Liver (tissue), 9 donors: ENCODE data around the gene UBASH3B. TPM values are rescaled to one million over a fixed set of nuclear protein-coding genes. Genes with fewer than 3 reads are reported as not detected.

ENCODE experiments used
- DNase-seq: peaks from one replicate; pipeline ENCODE4 v3.0.0-alpha.2; 2017; ENCODE audit warnings: low spot score
- H3K27ac ChIP-seq, 2 donors: one replicate each; pipeline ENCODE4 v1.7.0; 2013; ENCODE audit warnings: inconsistent platforms in 2 of 2, low read length in 2 of 2, control low read depth in 1 of 2, low read depth in 1 of 2, mild to moderate bottlenecking in 1 of 2
- H3K27me3 ChIP-seq, 4 donors: one replicate each; pipeline versions ENCODE4 v1.6.1 to v1.7.0; 2013; ENCODE audit warnings: low read length in 3 of 4, inconsistent platforms in 1 of 4, mild to moderate bottlenecking in 1 of 4, moderate library complexity in 1 of 4; ENCODE audit not compliant: control insufficient read depth in 4 of 4, insufficient read depth in 4 of 4
- H3K36me3 ChIP-seq, 4 donors: one replicate each; pipeline versions ENCODE4 v1.6.1 to v1.7.0; 2013; ENCODE audit warnings: low read length in 3 of 4, mild to moderate bottlenecking in 3 of 4, low read depth in 1 of 4, moderate library complexity in 1 of 4; ENCODE audit not compliant: control insufficient read depth in 4 of 4, insufficient read depth in 3 of 4
- H3K4me1 ChIP-seq, 4 donors: one replicate each; pipeline versions ENCODE4 v1.6.1 to v1.7.0; 2013; ENCODE audit warnings: low read length in 3 of 4, mild to moderate bottlenecking in 3 of 4, moderate library complexity in 1 of 4; ENCODE audit not compliant: control insufficient read depth in 4 of 4, insufficient read depth in 4 of 4
- H3K4me3 ChIP-seq, 3 donors: one replicate each; pipeline versions ENCODE4 v1.6.1 to v1.7.0; 2013; ENCODE audit warnings: low read length in 3 of 3, control low read depth in 1 of 3, low read depth in 1 of 3, mild to moderate bottlenecking in 1 of 3
- H3K9ac ChIP-seq, 2 donors: one replicate each; pipeline ENCODE4 v1.7.0; 2013; ENCODE audit warnings: low read length in 2 of 2, mild to moderate bottlenecking in 2 of 2, moderate library complexity in 2 of 2, control low read depth in 1 of 2, low read depth in 1 of 2
- H3K9me3 ChIP-seq, 4 donors: one replicate each; pipeline versions ENCODE4 v1.6.1 to v1.7.0; 2013; ENCODE audit warnings: low read length in 3 of 4; ENCODE audit not compliant: control insufficient read depth in 4 of 4
- EGR1 ChIP-seq, 2 donors: IDR thresholded peaks; 2 replicates each; pipeline ENCODE4 v1.6.1; 2016 to 2018; ENCODE audit warnings: antibody characterized with exemption in 2 of 2, low read depth in 2 of 2
- FOXA1 ChIP-seq: IDR thresholded peaks from 2 replicates; pipeline ENCODE4 v1.6.1; 2016; ENCODE audit warnings: antibody characterized with exemption
- FOXA2 ChIP-seq: IDR thresholded peaks from 2 replicates; pipeline ENCODE4 v1.6.1; 2016; ENCODE audit warnings: antibody characterized with exemption
- GABPA ChIP-seq, 2 donors: IDR thresholded peaks in 1 of 2; conservative IDR thresholded peaks in 1 of 2; 2 replicates each; pipeline ENCODE4 v1.6.1; 2016; ENCODE audit warnings: antibody characterized with exemption in 2 of 2, mild to moderate bottlenecking in 1 of 2, moderate library complexity in 1 of 2
- HNF4G ChIP-seq: IDR thresholded peaks from 2 replicates; pipeline ENCODE4 v1.6.1; 2016; ENCODE audit warnings: antibody characterized with exemption
- JUND ChIP-seq, 2 donors: IDR thresholded peaks; 2 replicates each; pipeline ENCODE4 v1.6.1; 2016; ENCODE audit warnings: antibody characterized with exemption in 2 of 2
- RAD21 ChIP-seq, 2 donors: IDR thresholded peaks; 2 replicates each; pipeline ENCODE4 v1.6.1; 2016; ENCODE audit warnings: antibody characterized with exemption in 2 of 2, mild to moderate bottlenecking in 2 of 2
- RXRA ChIP-seq, 2 donors: IDR thresholded peaks; 2 replicates each; pipeline ENCODE4 v1.6.1; 2017 to 2018; ENCODE audit warnings: antibody characterized with exemption in 2 of 2, mild to moderate bottlenecking in 1 of 2
- SP1 ChIP-seq: IDR thresholded peaks from 2 replicates; pipeline ENCODE4 v1.6.1; 2018; ENCODE audit warnings: antibody characterized with exemption, mild to moderate bottlenecking
- TAF1 ChIP-seq: conservative IDR thresholded peaks from 2 replicates; pipeline ENCODE4 v1.6.1; 2016; ENCODE audit warnings: antibody characterized with exemption, mild to moderate bottlenecking
- YY1 ChIP-seq: IDR thresholded peaks from 2 replicates; pipeline ENCODE4 v1.6.1; 2016; ENCODE audit warnings: antibody characterized with exemption, mild to moderate bottlenecking
- whole genome bisulfite sequencing: extraction: QIAGEN DNeasy Blood & Tissue Kit; methylation state at CpG from one replicate; pipeline ENCODE4 v1.1.7; 2013; 5-methylcytosine and 5-hydroxymethylcytosine counted together
- polyA plus RNA-seq, 2 donors: library from polyadenylated mRNA; stranded (reverse) in 1 of 2; unstranded in 1 of 2; fragments of 200-250 nt in 1 of 2; fragments of >200 nt in 1 of 2; fragmentation: Nextera tagmentation in 1 of 2; extraction: Ambion mirVana in 1 of 2; gene quantifications; one replicate each; pipeline versions ENCODE4 v1.2.1 to v1.2.3, GENCODE V29; 2013 to 2015
- total RNA-seq, 2 donors: library from RNA; depleted of rRNA; stranded (reverse); fragments of >200 nt; gene quantifications; one replicate each; pipeline ENCODE4 v1.2.3, GENCODE V29; 2014
- TF ChIP-seq, protein P1 (sequence below): IDR thresholded peaks from 2 replicates; pipeline ENCODE4 v1.6.1; 2016; ENCODE audit warnings: antibody characterized with exemption, mild to moderate bottlenecking
- TF ChIP-seq, protein P2 (sequence below): fragments of 150-350 bp; IDR thresholded peaks from 2 replicates; pipeline ENCODE4 v1.5.1; 2017; ENCODE audit warnings: improper control_type of control experiment, low read depth, low read length; ENCODE audit not compliant: missing input control
- TF ChIP-seq, protein P3 (sequence below): IDR thresholded peaks from 2 replicates; pipeline ENCODE4 v1.6.1; 2016; ENCODE audit warnings: antibody characterized with exemption
- TF ChIP-seq, protein P4 (sequence below): IDR thresholded peaks from 2 replicates; pipeline ENCODE4 v1.6.1; 2016; ENCODE audit warnings: antibody characterized with exemption
- TF ChIP-seq, protein P5 (sequence below): IDR thresholded peaks from 2 replicates; pipeline ENCODE4 v1.6.1; 2016; ENCODE audit warnings: antibody characterized with exemption
- donor health status: healthy.
- donor health status: healthy.
- donor health status: healthy.
- donor health status: healthy.
- donor health status: healthy.

The UBASH3B gene
- total and polyA plus RNA-seq, 4 donors: 0.48 to 5.5 (median 2.5) TPM

DNA sequence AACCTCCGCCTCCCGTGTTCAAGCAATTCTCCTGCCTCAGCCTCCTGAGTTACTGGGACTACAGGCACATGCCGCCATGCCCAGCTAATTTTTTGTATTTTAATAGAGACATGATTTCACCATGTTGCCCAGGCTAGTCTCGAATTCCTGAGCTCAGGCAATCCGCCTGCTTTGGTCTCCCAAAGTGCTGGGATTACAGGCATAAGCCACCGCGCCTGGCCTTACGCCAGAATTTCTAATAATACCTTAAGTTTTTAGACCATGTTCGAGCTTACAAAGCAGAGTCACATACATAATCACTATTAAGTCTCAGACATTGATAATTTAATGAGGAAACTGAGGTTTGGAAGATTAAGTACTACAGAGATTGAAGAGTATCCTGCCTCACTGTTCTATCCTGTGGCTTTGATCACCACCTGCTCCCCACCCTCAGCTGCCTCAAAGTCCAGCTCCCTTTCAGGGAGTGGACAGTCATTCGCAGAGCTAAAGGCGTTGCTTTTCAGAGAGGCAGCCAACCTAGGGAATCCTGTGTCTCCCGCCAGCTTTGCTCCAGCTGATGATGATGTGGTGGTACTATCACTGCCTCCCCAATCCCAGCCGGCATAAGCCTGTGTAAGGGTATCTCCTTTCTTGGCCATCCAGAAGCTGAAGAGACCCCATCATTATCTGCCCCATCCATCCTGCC is 7.7 kb downstream of the UBASH3B start:
- no peaks in the 10 kb centered on the region for H3K36me3 ChIP-seq
- peaks cover 0 to 3% (median 0%) of the 10 kb centered on the region in 4 donors for H3K4me1 ChIP-seq
- no peaks in the 10 kb centered on the region for H3K9me3 ChIP-seq
- H3K4me3 ChIP-seq: no peak overlapping the region
- 92% methylated on average over 13 of the region's 13 CpGs for WGBS
- H3K27ac ChIP-seq: no peak overlapping the region
- no peaks in the 10 kb centered on the region for H3K27me3 ChIP-seq
- no peak overlapping the region for H3K9ac ChIP-seq
- no peak for DNase-seq
- TF ChIP-seq, protein P1, sequence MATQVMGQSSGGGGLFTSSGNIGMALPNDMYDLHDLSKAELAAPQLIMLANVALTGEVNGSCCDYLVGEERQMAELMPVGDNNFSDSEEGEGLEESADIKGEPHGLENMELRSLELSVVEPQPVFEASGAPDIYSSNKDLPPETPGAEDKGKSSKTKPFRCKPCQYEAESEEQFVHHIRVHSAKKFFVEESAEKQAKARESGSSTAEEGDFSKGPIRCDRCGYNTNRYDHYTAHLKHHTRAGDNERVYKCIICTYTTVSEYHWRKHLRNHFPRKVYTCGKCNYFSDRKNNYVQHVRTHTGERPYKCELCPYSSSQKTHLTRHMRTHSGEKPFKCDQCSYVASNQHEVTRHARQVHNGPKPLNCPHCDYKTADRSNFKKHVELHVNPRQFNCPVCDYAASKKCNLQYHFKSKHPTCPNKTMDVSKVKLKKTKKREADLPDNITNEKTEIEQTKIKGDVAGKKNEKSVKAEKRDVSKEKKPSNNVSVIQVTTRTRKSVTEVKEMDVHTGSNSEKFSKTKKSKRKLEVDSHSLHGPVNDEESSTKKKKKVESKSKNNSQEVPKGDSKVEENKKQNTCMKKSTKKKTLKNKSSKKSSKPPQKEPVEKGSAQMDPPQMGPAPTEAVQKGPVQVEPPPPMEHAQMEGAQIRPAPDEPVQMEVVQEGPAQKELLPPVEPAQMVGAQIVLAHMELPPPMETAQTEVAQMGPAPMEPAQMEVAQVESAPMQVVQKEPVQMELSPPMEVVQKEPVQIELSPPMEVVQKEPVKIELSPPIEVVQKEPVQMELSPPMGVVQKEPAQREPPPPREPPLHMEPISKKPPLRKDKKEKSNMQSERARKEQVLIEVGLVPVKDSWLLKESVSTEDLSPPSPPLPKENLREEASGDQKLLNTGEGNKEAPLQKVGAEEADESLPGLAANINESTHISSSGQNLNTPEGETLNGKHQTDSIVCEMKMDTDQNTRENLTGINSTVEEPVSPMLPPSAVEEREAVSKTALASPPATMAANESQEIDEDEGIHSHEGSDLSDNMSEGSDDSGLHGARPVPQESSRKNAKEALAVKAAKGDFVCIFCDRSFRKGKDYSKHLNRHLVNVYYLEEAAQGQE: no peak
- TF ChIP-seq SP1 (no peak), RXRA (IDR thresholded peaks at IDR 0.05) (no peak), FOXA1 (no peak), JUND (IDR thresholded peaks at IDR 0.05) (no peak), RAD21 (IDR thresholded peaks at IDR 0.05) (no peak), YY1 (no peak), FOXA2 (no peak), EGR1 (IDR thresholded peaks at IDR 0.05; ENCODE audit: low read depth in 2 of 2) (no peak), TAF1 (no peak), HNF4G (no peak)
- TF ChIP-seq, protein P2, sequence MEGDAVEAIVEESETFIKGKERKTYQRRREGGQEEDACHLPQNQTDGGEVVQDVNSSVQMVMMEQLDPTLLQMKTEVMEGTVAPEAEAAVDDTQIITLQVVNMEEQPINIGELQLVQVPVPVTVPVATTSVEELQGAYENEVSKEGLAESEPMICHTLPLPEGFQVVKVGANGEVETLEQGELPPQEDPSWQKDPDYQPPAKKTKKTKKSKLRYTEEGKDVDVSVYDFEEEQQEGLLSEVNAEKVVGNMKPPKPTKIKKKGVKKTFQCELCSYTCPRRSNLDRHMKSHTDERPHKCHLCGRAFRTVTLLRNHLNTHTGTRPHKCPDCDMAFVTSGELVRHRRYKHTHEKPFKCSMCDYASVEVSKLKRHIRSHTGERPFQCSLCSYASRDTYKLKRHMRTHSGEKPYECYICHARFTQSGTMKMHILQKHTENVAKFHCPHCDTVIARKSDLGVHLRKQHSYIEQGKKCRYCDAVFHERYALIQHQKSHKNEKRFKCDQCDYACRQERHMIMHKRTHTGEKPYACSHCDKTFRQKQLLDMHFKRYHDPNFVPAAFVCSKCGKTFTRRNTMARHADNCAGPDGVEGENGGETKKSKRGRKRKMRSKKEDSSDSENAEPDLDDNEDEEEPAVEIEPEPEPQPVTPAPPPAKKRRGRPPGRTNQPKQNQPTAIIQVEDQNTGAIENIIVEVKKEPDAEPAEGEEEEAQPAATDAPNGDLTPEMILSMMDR: no peak
- TF ChIP-seq, protein P3, sequence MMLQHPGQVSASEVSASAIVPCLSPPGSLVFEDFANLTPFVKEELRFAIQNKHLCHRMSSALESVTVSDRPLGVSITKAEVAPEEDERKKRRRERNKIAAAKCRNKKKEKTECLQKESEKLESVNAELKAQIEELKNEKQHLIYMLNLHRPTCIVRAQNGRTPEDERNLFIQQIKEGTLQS: no peak
- TF ChIP-seq, protein P4, sequence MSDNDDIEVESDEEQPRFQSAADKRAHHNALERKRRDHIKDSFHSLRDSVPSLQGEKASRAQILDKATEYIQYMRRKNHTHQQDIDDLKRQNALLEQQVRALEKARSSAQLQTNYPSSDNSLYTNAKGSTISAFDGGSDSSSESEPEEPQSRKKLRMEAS: no peak

DNA sequence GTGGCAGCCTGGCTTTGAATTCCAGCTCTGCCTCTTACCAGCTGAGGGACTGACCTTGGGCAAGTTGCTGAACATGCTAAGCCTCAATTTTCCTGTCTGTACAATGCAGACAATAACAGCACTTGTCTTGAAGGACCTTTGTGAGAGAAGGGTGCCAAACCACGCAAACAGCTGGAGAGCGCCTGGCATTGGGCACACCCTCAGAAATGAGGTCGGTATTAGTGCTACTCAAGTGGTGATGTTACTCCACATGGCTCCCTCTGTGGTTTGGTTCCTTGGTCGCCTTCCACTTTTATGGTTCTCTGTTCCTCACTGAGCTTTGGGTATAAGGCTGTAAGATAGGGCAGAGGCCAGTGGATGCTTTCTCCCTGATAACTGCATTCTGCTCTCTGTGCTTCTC is 8.2 kb downstream of the UBASH3B start:
- H3K9me3 ChIP-seq: peaks cover 0 to 2% (median 0%) of the 10 kb centered on the region in 4 donors
- no peak overlapping the region for H3K9ac ChIP-seq
- DNase-seq: no peak
- WGBS: 80% methylated on average over 4 of the region's 4 CpGs
- no peaks in the 10 kb centered on the region for H3K36me3 ChIP-seq
- no peak overlapping the region for H3K27ac ChIP-seq
- H3K4me3 ChIP-seq: no peak overlapping the region
- TF ChIP-seq SP1 (no peak), FOXA1 (no peak), RXRA (IDR thresholded peaks at IDR 0.05) (no peak), EGR1 (IDR thresholded peaks at IDR 0.05; ENCODE audit: low read depth in 2 of 2) (no peak), GABPA (IDR thresholded peaks at IDR 0.05 in 1 of 2, conservative IDR thresholded peaks at IDR 0.05 in 1 of 2) (no peak), TAF1 (no peak), JUND (IDR thresholded peaks at IDR 0.05) (no peak)
- TF ChIP-seq, protein P5, sequence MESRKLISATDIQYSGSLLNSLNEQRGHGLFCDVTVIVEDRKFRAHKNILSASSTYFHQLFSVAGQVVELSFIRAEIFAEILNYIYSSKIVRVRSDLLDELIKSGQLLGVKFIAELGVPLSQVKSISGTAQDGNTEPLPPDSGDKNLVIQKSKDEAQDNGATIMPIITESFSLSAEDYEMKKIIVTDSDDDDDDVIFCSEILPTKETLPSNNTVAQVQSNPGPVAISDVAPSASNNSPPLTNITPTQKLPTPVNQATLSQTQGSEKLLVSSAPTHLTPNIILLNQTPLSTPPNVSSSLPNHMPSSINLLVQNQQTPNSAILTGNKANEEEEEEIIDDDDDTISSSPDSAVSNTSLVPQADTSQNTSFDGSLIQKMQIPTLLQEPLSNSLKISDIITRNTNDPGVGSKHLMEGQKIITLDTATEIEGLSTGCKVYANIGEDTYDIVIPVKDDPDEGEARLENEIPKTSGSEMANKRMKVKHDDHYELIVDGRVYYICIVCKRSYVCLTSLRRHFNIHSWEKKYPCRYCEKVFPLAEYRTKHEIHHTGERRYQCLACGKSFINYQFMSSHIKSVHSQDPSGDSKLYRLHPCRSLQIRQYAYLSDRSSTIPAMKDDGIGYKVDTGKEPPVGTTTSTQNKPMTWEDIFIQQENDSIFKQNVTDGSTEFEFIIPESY: no peak
- TF ChIP-seq, protein P4: no peak
- TF ChIP-seq, protein P1: no peak
- H3K27me3 ChIP-seq: no peaks in the 10 kb centered on the region
- peaks cover 0 to 3% (median 0%) of the 10 kb centered on the region in 4 donors for H3K4me1 ChIP-seq
